ENCODE measurements around the gene BCL11A.
A peak's percentile ranks its signal among the peaks of the same experiment; 100 is the strongest.

The BCL11A gene

GRCh38 chr2:60558536-60558935, 5.1 kb upstream of the BCL11A start:
- ATAC-seq: no peak

DNA sequence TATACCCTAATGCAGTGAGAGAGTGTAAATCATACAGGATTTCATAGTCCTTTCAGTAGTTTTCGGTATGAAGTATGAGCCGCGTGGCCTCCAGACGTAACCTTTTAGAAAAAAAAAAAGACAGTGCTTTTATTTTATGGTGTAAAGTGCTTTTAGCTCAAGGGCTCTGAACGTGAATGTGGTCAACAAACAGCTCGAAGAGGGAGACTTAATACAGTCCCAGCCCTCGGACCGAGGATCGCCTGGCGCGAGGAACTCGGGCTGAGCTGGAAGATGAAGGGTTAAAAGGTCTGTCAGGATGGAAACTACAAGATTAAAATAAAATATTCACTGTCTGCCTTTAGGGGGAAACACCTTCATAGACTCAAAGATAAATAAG, 4.0 kb upstream of the BCL11A start:
- ATAC-seq: no peak

GRCh38 chr2:60556576-60557485, 3.4 kb upstream of the BCL11A start:
- no peak for ATAC-seq

DNA sequence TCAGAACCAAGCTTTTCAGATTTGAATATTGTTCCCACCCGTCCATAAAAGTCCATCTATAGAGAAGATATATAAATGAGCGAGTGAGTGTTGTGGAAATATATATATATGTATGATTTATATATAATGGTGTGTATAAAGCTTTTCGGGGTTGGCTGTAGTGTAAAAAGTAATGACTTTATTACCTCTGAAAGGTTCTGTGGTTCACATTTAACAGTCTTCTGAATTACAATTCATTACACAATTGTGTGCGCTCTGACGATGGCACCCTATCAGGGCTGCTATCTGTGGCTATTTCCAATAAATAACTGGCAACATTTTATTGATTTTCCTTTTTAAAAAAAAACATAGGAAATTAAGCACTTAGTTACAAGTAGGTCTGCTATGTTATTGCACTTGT, 2.7 kb upstream of the BCL11A start:
- no peak for ATAC-seq

GRCh38 chr2:60555783-60556139, 2.3 kb upstream of the BCL11A start:
- no peak for ATAC-seq

DNA sequence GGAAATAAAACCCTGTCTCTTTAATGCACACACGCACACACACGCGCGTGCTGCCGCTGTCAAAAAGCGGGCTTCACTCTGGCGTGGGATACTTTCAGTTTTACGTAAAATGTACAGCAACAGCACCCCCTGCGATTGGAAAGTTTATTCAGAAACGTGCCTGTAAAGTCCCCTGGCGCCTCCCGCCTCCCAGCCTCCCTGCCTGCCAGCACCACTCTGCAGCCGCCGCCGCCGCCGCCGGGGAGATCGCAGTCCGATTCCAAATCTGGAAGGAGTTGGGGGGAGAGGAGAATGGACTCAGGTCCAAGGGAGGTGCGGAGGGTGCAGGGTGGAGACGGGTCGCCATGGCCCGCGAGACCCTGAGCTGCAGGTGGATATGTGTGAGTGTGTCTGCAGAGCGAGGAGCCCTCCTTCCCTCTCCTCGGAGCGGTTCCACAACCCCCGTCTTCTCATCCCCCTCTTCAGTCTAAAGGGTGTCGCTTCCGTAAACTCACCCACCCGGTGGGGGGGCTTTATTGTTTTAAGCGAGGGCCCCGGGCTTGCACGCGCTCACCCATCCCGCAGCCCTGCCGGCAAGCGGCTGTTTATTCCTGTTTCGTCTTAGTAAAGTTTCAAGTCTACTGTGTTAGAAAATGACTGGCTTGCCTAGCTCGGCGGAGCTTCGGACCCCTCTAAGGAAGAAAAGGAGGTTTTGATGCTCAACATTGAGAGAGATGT, 1.8 kb upstream of the BCL11A start:
- peak; percentile 51 to 54 for ATAC-seq

GRCh38 chr2:60554646-60555065, 1.2 kb upstream of the BCL11A start:
- ATAC-seq: no peak

DNA sequence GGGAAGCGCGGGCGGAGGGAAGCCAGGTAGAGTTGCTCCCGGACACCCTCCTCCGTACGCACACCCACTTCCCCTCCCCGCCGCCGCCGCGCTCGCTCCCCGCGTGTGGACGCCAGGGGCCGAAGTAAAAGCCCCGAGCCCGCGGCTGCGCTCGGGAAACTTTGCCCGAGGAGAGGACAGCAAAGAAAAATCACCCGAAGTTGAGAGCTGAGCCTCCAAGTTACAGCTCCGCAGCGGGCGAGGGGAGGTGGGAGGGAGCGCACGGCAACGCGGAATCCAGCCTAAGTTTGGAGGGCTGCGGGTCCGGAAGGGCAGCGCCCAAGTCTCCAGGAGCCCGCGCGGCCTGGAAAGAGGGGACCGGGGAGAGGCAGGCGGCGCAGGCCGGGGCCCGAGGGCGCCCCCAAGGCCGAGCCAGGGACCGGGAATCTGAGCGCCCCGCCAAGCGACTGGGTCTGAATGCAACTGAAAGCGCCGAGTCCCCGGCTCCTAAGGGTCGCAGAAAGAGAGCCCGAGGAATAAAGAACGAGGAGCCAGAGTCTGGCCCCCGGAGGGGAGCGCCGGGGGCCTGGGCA, 706 bp upstream of the BCL11A start:
- ATAC-seq: no peak

GRCh38 chr2:60552851-60553494, 481 bp downstream of the BCL11A start:
- ATAC-seq: no peak

DNA sequence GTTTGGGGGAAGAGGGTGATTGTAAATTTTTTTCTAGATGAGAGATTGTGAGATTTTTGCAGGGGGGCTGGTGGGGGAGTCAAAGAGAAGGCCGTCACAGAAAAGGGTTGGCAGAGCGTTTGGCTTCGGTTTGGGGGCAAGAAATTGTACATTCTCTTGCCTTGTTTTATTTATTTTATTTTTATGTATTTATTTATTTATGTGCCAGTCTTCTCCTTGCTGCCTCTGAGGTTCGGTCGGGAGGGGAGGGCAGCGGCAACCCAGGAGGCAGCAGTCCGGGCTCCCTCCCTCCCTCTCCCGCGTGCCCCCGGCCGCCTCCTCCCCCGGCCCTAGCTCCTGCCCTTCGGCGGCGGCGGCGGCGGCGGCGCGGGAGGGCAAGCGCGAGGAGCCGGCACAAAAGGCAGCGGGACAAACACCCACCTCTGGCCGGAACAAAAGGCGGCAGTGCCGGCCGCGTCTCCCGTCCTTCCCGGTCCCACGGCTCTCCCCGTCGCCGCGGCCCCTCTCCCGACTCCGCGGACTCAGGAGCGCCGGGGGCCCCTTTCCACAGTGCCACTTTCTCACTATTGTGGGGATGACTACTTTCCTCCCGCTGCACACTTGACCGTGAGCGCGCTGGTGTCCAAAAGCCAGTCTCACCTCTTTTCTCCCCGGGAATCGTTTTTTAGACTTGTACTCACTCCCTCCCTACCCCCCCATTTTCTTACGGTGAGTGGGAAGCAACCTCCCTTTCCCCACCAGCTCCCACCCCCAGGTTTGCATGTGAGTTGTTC, 1.2 kb downstream of the BCL11A start:
- no peak for ATAC-seq

DNA sequence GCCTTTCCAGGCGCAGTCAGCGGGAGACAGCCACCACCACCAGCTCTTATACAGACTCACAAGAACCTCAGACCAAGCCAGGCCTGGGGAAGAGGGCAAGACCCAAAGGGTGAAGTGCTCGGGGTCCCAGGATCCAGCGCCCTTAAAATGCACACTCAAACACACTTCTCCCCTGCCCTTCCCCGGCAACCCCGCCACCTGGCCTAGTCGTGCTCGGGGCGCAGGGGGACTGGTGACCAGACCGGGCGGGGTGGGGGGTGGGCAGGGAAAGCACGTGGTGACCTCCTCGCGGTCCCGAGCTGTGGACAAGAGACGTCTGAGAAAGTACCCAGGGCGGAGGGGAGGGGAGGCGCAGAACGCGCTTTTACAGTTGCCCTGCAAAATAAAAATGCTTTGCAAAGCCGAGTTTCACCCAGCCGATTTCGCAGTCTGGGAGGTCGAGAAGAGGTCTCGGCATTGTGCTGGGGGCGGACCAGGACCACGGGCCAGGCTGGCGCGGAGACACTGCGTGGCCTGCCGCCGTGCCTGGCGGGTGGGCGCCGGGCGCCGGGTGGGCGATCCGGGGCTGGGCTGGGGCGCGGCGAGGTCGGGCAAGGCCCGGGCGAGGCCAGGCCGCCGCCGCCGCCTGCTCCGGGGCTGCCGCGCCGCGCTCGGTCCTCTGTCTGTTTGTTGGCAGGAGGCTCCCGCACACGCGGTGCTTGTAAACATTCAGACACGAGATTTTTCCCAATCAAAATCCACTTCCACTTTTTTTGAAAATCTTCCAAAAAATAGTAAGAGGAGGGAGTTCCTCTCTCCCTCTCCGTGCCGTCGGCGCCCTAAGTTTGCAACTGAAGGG, 2.0 kb downstream of the BCL11A start:
- no peak for ATAC-seq

- ATAC-seq: no peak
Observed at GRCh38 chr2:60550984-60551239, 2.5 kb downstream of the BCL11A start.

DNA sequence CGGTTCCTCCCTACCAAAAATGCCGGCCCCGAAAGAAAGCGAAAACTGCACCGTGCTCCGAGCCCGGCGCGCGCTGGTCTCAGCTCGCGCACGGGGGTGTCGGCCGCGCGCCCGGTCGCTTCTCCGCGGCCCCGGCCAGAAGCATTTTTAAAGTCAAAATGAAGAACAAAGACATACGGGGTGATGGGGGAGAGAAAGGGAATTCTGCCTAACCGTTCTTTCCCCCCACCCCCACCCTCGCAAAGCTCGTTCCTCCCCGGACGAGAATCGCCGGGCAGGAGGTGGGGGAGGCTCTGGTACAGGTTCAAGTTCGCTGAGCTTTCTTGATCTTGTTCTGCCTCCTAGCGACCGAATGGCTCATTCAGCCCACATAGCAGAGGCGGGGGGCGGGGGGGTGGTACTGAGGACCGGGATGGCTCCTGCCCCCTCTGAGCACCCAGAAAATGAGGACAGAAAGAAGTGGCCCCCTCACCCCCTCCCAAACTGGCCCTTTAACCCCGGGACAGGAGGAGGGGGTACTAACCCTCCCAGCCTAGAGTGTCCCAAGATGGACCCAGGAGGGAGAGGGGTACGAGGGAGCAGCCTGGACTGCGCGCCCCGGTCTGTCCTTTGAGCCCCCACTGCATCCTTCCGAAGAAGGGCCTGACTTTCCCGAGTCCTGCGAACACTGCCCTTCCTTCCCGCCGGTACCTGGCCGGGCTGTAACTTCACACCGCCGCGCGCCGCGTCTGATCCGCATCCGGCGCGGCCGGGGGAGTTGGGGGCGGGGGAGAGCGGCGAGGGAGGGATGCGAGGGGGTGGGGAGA, 3.1 kb downstream of the BCL11A start:
- peak; percentile 41 to 46 for ATAC-seq

- no peak for ATAC-seq
Observed at GRCh38 chr2:60549928-60550177, 3.6 kb downstream of the BCL11A start.

DNA sequence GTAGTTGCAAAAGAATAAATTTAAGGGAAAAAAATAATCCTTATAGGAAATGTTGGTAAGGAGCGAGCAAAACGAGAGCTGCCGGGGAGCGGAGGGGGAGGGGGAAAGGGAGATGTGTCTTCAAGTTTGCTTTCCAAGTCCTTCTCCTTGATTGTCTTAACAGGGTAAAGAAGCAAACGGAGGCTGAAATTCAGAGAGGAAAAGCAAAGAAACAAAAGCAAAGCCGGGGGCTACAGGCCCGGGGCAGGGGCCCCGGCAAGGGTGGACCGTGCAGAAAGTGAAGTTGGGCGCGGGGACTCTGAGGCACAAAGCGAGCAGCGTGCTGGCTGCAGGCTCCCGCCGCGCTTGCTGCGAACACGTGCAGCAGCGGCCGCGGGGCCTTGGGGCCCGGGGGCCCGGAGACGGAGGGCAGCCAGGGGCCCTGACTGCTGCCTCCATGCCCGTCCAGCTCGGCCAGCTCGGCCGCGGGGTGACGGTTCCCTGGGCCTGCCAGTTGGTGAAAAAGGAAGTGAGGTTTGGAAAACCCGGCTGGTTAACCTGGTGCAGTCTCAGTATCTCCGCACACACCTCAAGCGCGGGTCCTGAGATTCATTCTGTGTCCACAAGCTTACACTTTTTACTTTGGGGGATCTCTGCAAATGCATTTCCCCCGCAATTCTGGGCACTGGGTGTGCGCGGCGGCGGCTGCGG, 4.1 kb downstream of the BCL11A start:
- ATAC-seq: peak in 1 of 2 donors; percentile 11

GRCh38 chr2:60548845-60549237, 4.6 kb downstream of the BCL11A start:
- no peak for ATAC-seq

- no peak for ATAC-seq
Observed at GRCh38 chr2:60548311-60548710, 5.1 kb downstream of the BCL11A start.

GRCh38 chr2:60547841-60548240, 5.6 kb downstream of the BCL11A start:
- ATAC-seq: no peak

DNA sequence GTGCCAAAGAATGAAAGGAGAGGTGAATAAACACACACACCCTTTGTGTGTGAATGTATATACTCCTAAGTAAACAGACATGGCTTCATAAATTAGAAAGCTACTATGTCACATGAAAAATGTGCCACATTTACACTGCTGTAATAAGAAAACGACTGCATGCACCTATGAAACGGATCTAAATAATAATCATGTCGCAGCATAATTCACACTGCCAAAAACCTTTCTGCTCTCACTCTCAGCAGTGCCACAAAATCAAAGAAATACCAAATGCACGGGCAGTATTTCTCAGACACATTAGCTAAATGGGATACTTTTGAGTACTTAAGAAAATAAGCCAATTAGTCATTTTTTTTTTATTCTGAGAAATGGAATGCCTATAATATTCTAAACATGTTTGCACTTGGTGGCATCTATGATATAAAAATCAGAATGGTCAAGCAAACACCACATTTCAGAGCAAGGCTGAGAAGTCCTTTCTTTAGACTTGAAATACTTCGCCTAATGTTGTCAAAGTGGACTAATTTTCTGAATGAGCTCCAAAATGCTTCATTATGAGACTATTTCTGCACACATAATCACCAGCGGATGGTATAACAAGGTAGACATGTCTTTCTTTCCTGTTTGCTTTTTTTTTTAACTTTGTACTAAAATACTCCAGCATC, 6.6 kb downstream of the BCL11A start:
- no peak for ATAC-seq

GRCh38 chr2:60544954-60545560, 8.4 kb downstream of the BCL11A start:
- ATAC-seq: no peak
